ENCODE results near the gene IFNL1.

DNA sequence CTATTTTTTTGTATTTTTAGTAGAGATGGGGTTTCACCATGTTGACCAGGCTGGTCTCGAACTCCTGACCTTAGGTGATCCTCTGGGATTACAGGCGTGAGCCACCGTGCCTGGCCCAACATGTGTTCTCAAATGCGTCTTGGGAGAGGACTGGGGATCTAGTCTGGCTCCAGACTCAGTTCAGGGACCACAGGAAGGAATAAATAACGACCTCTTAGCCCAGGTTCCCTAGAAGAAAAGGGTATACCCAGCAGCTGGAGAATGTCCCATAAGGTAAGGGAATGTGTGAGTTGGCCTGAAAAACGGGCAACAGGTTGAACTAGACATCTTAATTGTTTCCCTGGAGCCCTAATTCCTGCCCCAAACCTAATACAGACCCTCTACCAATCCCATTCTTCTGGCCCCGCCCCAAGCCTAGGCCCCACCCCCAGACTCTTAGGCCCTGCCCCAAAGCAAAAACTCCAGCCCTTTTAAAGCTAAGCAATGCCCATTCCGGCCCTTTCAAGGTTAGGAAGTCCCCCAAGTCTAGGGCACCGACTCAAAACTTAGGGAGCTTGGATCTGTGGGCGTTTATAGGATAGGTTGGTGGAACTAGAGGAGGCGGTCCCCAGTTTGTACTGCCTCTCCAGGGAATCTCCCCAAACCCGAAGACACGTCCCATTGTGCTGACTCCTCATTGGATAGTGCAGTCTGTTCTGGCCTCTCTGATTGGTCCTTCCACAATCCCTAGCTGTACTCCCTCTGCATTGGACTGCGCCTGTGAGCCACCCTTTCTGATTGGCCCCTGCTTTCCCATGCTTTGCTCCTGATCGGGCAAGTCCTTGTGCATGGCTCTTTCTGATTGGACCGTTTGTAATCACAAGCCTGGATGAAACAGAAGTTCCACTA, 29.8 kb downstream of the IFNL1 start:
- no peak for TF ChIP-seq HOXA7 (CRISPR knock-in tag; IDR thresholded peaks at IDR 0.05)
- TF ChIP-seq POLR2A (IDR thresholded peaks at IDR 0.05; ENCODE audit: low read length) = no peak
- TF ChIP-seq, protein P1, sequence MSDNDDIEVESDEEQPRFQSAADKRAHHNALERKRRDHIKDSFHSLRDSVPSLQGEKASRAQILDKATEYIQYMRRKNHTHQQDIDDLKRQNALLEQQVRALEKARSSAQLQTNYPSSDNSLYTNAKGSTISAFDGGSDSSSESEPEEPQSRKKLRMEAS (IDR thresholded peaks at IDR 0.05) = no peak
